ENCODE results near the gene HDAC9.

Gene HDAC9

DNA sequence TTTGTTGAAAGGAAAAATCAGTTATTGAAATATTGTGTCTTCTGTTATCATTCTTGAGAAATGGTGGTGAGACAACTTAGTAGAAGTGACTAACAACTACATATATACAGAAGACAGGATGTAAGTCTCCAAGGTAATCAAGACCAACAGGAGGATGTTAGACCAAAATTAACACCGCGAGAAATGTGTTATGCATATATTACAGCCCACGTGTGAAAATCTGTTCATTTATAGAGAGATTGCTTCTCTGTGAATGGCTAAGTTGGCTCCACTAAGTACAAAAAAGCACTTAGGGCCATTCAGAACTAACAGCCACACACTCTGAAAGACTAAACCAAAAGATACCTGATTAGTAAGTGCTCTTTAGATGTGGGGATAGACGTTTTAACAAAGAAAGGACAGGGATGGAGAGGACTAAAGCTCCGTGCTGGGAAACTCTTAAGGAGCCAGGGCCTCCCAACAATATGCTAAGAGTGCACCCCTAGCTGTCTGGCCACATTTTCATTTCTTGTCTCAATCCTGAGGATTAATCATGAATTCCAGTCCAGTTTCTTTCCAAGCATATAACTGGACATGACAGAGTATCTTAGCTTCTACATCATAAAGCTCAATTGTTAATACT, 26.5 kb downstream of the HDAC9 start:
- no peak for DNase-seq (ENCODE audit: low read depth, low spot score)

DNA sequence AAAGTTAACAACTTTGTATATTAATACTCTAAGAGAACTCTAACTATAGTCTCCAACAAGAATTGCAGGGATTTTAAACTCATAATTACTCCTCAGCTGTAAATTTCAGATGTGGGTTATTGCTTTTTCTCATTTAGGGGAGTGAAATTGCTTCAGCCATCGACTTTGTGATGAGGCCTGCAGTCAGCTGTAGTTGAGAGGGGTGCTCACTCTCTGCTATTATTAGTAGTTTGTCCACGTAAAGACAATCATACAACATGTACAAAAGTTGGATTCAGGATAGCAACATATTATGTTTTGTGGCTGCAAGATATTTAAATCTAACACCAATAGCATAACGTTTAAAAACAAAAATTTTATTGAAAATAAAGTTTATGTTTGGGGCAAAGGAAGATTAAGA, 28.7 kb downstream of the HDAC9 start:
- DNase-seq (ENCODE audit: low read depth, low spot score) = no peak

DNA sequence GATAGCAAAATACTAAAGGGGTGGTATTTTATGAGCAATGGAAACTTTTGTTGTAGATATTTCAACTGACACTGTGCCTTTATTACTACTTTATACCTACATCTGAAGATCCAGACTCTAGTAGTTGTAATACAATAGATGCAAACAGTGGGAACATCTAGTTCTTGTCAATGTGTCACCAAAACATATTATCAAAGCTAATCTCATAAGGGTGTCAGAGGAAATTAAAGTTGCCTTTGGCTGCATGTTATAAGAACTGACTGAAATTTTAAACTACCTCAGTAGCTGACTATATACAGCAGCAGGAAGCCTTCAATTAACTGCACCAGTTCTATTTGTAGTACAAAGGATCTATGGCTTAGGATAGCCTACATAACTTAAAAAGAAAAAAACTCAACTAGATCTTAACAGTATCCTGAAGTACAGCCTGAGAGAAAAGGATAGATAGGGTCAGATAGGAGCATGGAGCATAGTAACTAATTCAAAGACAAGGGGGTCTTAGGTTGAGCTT, 30.9 kb downstream of the HDAC9 start:
- no peak for DNase-seq (ENCODE audit: low read depth, low spot score)

DNA sequence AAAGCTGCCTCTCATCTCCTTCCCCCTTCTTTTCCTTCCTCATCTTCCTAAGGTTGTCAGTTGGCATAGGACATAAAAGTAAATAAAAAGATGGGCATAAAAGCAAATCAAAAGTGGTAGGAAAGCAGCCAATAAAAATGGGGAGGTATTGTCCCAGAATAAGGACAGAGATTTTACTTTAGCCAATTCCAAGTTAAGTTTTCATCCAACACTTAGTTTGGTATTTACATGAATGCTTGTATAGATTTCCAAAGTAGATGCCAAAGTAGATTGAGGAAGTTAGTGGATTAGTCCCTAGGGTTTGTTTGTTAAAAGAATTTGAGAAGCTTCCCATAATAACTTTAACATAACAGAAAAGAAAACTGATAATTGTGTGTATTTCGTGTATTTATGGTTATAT, 33.7 kb downstream of the HDAC9 start:
- DNase-seq (ENCODE audit: low read depth, low spot score) = no peak

DNA sequence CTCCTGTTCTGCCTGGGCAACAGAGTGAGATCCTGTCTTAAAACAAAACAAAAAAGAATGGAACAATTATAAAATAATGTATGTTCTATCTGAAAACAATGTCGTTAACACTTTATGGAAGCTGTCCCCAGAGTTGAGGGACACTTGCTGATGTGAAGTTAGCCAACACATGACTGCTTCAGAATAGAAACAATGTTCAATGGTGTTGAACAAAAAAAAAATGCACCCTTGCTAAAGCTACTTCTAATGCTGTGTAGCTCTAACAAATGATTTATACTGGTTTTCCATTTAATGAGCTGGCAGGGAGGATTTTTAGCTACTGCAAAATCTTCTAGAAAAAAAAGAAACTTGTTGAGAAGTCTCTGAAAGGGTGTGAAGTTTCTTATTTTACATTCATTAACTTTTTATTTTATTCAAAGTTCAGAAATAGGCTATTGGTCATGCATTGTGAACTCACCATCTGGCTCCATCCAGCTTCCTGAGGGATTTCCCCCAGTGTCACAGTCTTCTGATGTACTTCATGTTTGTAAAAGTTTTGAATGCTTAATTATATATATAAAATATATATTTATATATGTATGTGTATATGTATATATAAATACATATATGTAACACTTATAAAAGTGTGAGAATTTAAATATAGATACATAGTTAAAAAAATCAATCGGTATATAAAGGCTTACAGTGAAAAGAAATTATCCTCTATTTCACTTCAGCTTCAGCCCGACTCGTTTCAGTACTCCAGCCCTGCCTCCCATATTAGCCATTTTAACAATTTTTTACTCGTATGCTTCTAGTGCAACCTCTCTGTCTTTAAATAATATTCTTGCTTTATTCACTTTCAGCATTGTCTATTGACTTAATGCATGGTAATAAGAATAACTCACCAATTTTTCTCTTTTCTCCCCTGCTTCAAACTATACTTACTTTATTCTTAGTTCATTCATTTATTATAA, 35.0 kb downstream of the HDAC9 start:
- DNase-seq (ENCODE audit: low read depth, low spot score) = no peak

DNA sequence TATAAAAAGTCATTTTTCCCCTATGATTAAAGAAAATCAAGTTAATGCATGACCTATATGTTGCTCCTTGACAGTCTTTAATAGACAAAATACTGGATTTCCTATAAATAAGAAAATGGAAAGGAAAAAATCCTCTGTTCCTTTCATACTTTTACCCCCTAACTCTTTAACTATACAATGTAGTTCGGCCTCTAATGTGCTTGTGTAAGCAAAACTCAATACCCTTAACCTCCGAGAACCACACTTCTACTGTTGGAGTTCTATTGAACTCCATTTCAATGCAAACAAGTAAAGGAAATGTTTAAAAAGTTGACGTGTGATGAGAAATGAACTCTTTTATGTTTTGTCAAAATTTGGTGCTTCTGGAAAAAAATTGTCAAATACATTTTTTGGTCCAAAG, 36.0 kb downstream of the HDAC9 start:
- no peak for DNase-seq (ENCODE audit: low read depth, low spot score)

DNA sequence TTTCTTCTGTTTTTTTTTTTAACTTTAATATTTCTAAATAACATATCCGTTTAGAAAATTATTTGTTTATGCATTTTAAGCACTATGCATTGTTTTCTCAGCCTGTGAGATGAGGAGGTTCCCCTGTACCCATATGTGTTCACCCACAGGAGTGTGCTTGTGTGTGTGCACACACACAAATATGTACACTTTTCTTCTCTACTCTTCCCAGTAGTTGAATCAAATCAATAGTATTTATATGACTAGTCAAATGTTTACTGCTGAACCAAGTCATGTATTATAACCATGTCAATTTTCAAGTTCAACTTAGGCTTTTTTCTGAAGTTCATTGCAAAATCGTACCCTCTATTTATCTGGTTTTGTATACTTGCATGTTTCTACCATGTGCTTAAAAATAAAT, 37.3 kb downstream of the HDAC9 start:
- no peak for DNase-seq (ENCODE audit: low read depth, low spot score)

DNA sequence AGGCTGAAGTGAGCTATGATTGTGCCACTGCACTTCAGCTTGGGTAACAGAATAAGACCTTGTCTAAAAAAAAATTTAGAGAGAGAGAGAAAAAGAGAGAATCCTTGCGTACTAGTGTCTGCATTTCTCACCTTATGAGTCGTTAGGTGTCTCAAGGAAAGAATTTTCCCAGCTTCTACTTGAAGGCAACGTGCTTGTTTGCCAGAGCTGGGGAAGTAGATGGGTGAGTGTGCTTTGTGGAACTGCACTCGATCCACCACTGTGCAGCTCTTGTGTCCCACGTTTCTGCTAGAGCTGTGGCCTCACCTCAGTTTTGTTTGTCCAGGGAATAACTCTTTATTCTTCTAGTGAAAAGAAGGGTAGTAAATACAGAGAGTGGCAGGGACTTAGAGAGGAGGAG, 38.9 kb downstream of the HDAC9 start:
- no peak for DNase-seq (ENCODE audit: low read depth, low spot score)

DNA sequence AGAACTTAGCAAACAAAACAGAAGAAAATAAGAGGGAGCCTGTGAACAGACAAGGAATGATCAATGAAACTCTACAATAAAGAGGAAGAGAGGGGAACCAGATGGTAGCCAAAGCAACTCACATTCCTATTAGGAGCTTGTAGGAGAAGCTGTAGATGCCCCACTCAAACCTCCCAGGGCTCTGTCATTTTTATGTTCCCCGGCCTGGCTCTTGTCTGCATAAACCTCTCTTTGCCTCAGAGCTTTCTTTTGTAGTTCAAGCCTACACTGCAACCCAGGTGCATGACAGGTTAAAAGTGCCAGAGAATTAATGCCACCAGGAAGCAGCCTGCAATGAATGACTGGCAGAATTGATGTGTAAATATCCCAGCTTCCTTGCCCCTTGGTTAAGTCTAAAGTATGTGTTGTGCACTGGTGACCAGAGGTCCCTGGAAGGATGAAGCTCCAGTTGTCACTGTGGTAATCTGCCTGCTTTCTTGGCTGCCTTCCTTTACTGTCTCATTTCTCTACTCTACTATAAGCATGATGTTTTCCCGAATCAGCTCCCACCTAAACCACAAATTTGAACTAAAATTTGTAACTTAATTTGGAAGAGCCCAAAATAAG, 40.4 kb downstream of the HDAC9 start:
- DNase-seq (ENCODE audit: low read depth, low spot score) = no peak

DNA sequence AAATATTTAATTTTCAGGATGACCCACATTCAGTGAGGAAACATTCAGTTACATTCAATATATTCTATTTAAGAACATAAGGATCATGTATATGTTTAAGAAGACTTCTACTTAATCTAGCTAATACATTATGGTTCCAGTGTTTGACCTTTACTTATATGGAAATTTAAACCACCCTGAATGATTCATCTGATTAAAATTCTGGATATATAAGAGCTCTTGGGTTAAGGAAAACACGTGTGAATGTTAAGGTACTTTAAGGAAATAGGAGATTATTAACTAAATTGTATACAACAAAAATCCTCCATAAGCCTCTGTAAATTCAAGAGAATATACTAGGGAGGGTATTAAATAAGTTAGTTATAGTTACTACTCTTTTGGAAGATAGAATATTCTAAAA, 40.9 kb downstream of the HDAC9 start:
- DNase-seq (ENCODE audit: low read depth, low spot score) = no peak

DNA sequence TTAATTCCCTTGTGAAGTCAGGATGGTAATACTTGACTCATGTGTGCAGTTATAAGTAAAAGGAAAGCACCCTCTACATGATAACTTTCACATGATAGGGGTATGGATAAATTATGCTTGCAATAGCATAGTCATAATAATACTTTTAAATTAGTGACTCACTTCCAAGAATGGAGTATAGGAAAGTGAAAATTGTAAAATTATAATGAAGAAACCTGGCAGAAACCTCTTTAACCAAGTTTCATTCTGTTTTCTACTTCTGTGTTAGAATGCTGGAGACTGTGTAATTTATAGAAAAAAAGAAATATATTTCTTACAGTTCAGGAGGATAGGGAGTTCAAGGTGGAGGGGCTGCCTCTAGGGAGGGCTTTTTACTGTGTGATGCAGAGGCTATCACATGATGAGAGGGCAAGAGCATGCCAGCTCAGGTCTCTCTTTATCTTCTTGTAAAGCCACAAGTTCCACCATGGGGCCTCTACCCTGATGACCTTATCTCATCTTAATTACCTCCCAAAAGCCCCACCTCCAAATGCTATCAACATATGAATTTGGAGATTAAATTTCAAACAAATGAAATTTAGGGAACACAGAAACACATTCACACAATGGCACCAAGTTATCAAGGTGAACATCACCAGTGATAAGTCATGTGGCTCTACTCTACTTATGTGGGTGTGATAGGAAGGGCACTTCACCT, 43.2 kb downstream of the HDAC9 start:
- DNase-seq (ENCODE audit: low read depth, low spot score) = no peak

DNA sequence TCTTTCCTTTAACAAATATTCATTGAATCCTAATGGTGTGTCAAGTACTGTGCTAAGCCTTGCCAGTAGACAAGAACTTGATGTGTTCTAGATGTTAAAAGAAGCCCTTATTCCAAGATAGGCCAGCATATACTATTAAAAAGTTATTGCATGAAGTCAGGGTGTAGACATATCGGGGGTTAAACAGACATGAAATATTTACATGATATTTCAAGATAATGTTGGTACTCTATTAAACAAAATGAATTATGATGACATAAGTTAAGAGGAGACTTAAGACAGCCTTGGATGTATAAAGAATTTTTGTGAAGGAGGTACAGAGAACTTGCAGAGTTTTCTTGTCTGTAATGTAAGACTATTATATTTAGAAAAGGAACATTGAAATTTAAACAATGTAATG, 44.8 kb downstream of the HDAC9 start:
- DNase-seq (ENCODE audit: low read depth, low spot score) = no peak

DNA sequence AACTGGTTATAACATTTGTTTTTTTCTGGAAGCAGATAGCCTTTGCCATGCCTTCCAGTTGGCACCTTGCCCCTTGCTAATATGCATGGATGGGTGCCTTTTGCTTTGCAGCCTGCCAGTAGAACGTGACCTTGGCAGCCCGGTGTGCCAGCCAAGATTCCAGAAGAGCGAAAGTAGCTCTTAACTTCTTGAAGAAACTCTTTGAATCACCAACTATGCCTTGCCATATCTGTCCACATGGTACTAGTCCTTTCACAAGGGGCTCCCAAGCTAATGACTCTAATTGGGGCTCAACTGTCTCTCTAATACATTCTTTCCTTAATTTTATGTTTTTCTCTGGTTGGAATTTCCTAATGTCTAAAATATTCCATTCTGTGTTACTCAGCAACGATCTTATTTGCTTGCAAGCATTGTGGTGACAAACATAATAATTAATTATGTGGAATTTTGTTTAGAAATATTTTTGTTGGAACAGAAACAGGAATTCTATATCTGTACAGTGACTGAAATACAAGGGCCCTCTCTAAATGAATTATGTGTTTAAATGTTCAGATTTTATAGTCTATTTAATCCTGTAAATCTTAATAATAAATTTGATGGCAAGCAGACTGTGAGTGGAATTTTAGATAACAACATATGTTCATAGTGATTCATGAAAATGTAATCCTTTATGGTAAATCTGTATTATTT, 45.8 kb downstream of the HDAC9 start:
- DNase-seq (ENCODE audit: low read depth, low spot score) = no peak

DNA sequence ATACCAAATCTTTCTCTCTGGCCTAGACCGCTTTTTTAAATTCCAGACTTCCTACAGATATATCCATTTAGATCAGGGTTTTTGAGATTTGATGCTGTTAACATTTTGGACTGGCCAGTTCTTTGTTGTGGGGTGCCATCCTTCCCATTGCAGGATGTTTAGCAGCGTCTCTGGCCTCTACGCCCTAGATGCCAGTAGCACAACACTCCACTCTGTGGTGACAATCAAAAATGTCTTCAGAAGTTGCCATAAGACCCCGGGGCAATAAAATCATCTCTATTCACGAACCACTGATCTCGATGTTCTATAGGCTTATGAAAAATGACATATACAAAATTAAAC, 46.3 kb downstream of the HDAC9 start:
- no peak for DNase-seq (ENCODE audit: low read depth, low spot score)

DNA sequence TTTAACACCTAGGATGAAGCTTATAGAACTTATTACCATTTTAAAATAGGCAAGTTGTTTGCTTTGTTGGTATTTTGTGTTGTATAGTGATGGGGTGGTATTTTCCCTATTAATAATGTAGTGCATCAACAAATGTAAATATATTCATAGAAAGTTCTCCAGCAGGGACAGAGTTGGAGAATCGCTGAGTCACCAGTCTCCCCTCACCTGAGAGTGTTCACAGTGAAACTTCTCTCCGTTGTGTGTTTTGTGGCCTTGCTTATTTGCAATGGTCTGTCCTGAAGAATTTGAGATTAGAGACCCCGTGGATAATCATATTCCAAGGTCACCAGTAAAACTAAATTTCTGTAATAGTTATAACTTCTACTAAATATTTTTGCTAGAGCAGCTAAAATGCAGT, 51.0 kb downstream of the HDAC9 start:
- no peak for DNase-seq (ENCODE audit: low read depth, low spot score)

DNA sequence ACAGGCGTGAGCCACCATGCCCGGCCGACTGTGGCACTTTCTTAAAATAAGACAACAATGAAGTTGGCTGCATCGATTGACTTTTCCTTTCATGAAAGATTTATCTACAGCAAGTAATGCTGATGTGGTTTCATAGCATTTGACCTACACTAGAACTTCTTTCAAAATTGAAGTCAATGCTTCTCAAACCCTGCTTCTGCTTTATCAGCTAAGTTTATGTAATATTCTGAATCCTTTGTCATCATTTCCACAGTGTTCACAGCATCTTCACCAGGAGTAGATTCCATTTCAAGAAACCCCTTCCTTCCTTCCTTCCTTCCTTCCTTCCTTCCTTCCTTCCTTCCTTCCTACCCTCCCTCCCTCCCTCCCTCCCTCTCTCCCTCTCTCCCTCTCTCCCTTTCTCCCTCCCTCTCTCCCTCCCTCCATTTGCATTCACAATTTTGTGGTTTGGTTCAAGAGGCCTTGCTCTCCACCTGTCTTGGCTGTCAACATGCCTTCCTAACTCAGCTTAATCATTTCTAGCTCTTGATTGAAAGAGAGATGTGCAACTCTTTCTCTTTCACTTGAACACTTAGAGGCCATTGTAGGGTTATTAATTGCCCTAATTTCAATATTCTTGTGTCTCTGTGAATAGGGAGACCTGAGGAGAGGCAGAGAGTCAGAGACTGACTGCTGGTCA, 52.1 kb downstream of the HDAC9 start:
- no peak for DNase-seq (ENCODE audit: low read depth, low spot score)

DNA sequence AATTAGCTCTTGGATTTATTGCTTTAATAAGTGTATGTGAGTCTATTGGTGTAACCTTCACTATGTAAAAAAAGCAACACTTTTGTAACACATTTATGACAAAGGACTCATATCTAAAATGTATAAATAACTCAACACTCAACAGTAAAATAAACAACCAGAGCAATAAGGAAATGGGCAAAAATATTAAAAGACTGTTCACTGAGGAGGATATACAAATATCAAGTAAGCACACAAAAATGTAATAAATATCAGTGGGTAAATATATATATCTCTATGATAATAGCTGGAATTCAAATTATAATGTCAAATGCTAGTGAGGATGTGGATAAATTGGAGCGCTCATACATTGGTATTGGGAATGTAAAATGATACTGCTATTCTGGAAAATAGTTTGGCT, 53.0 kb downstream of the HDAC9 start:
- no peak for DNase-seq (ENCODE audit: low read depth, low spot score)

DNA sequence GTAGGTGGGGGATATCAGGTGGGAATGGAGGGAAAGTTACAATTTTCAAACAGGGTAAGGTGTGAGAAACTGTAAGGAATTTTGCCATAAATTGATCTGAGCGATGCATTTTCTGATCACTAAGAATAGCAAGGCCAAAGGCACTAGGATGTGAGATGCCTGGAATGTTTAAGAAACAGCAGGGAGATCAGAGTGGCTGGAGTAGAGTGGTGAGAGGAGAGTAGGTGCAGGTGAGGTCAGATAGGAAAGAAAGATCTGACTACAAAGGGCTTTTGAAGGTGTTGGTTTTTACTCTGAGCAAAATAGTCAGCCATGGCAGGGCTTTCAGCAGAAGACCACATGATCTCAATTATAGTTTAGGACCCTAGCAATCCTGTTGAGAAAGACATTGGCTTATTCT, 55.0 kb downstream of the HDAC9 start:
- DNase-seq (ENCODE audit: low read depth, low spot score) = no peak

DNA sequence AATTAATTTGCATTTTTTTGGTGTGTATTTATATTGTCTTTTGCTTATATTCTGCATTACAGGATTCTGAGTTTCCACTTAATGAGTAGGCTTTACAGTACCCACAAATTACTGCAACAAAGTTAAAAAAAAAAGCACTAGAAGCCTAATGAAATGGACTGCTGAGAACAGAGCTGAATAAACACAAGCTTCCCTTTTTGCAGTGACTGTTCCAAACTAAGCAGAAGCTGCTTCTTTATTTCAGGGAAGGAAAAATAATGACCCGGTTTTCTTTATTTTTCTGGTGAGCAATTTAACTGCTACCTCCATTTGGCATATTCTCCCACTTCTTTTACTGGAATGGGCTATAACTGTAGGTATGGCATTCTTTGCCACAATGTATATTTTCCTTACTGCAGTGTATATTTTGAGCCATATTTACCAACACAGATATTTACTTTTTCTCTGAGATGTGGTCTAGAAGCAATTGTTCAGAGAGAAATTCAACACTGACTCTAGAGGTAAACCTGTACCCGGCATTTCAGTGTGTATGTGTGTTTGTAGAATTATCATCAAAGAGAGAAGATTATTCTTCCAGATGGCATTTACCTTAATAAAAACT, 56.9 kb downstream of the HDAC9 start:
- no peak for DNase-seq (ENCODE audit: low read depth, low spot score)

DNA sequence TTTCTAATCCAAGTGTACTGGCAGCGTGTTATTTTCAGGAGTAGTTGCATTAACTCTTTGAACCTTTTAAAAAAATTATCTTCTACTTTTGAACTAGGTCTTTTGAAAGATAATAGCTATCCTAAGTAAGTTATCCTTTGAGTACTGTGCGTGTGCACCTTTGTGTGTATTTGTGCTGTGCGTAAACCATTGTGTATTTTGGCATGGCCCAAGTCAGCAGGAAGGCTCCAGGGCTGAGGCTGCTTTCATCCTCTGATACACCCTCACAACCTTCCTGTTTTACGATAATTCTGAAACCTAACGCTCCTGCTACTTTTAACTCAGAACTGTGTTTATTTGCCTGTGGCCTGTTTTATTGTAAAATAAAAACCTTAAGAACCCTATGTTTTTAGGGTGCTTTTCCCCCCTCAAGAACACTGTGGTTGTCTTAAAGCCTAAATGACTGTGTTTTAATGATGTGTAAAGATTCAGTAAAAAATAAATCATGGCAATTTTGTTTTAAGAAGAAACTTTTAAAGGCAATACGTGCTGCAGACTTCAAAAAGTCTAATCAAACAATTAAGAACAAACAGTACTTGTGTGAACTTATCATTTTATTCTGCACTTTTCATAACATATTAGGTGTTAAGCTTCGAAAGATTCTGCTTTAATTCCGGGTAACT, 57.5 kb downstream of the HDAC9 start:
- no peak for DNase-seq (ENCODE audit: low read depth, low spot score)
